Glomerular endothelial cell (primary cell): Measurements from ENCODE around the gene TLL1. TPM values are rescaled to one million over a fixed set of nuclear protein-coding genes. Genes with fewer than 3 reads are reported as not detected.

Source experiments
- DNase-seq: peaks from one replicate; pipeline ENCODE4 v3.0.0-alpha.2; 2011; ENCODE audit warnings: low read depth, low spot score; ENCODE audit errors: extremely low read depth
- total RNA-seq: library from RNA; depleted of rRNA; stranded (reverse); fragments of >200 nt; gene quantifications from 2 replicates; pipeline ENCODE4 v1.2.3, GENCODE V29; 2015

Gene TLL1
- total RNA-seq, 1 donor from 2014 or later, result 2.9 TPM

- DNase-seq, result no peak
Observed at GRCh38 chr4:166042510-166043055, 169.5 kb downstream of the TLL1 start.

GRCh38 chr4:166043801-166044200, 170.8 kb downstream of the TLL1 start:
- no peak for DNase-seq

- DNase-seq, result no peak
Observed at GRCh38 chr4:166044871-166045270, 171.8 kb downstream of the TLL1 start.

- DNase-seq, result no peak
Observed at GRCh38 chr4:166045457-166045856, 172.4 kb downstream of the TLL1 start.

GRCh38 chr4:166049036-166049435, 176.0 kb downstream of the TLL1 start:
- DNase-seq, result no peak

GRCh38 chr4:166064721-166065120, 191.7 kb downstream of the TLL1 start:
- DNase-seq, result no peak

GRCh38 chr4:166065324-166065723, 192.3 kb downstream of the TLL1 start:
- DNase-seq, result no peak

GRCh38 chr4:166066936-166067335, 193.9 kb downstream of the TLL1 start:
- DNase-seq, result no peak

- no peak for DNase-seq
Observed at GRCh38 chr4:166067915-166068314, 194.9 kb downstream of the TLL1 start.

- DNase-seq, result no peak
Observed at GRCh38 chr4:166073783-166074182, 200.7 kb downstream of the TLL1 start.

GRCh38 chr4:166075599-166075998, 202.6 kb downstream of the TLL1 start:
- DNase-seq, result no peak

GRCh38 chr4:166077782-166078181, 204.7 kb downstream of the TLL1 start:
- no peak for DNase-seq

GRCh38 chr4:166078383-166078782, 205.3 kb downstream of the TLL1 start:
- DNase-seq, result no peak

GRCh38 chr4:166078955-166079354, 205.9 kb downstream of the TLL1 start:
- DNase-seq, result no peak

GRCh38 chr4:166087569-166087968, 214.5 kb downstream of the TLL1 start:
- no peak for DNase-seq

- no peak for DNase-seq
Observed at GRCh38 chr4:166088576-166088975, 215.5 kb downstream of the TLL1 start.

GRCh38 chr4:166091146-166091545, 218.1 kb downstream of the TLL1 start:
- DNase-seq, result no peak

GRCh38 chr4:166091912-166092510, 219.0 kb downstream of the TLL1 start:
- peak; percentile 18 for DNase-seq

GRCh38 chr4:166092797-166093290, 219.8 kb downstream of the TLL1 start:
- DNase-seq, result no peak

- no peak for DNase-seq
Observed at GRCh38 chr4:166104623-166105022, 231.6 kb downstream of the TLL1 start.

GRCh38 chr4:166121897-166122296, 248.9 kb downstream of the TLL1 start:
- DNase-seq, result no peak

- DNase-seq, result no peak
Observed at GRCh38 chr4:166123546-166123945, 250.5 kb downstream of the TLL1 start.

GRCh38 chr4:166128403-166128802, 255.4 kb downstream of the TLL1 start:
- peak; percentile 55 for DNase-seq
